CD4-positive, alpha-beta T cell treated with Interleukin-1 beta for 1 hour (primary cell): Measurements from ENCODE around the gene USP10.

ENCODE experiments used
- DNase-seq, 2 donors: peaks; one replicate each; pipeline ENCODE4 v3.0.0-alpha.2; 2020 to 2022

The USP10 gene

DNA sequence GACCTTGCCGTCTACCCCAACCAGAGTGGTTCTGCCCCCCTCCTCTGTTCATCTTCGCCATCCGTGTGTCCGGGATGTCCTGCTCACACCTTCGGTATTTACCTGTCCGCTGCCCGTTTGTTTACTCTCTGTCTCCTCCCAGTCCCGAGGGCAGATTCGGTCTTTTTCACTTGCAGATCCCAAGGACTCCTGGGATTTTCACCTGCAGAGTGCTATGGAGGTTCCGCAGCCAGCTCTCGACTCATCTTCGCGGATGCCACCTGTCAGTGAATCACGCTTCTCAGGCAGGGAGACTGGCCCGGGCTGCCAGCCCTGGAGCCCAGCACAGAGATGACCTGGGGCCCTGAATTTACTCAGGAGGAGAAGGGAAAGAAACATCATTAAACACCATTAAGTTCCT, 128.1 kb downstream of the USP10 start:
- DNase-seq = no peak

DNA sequence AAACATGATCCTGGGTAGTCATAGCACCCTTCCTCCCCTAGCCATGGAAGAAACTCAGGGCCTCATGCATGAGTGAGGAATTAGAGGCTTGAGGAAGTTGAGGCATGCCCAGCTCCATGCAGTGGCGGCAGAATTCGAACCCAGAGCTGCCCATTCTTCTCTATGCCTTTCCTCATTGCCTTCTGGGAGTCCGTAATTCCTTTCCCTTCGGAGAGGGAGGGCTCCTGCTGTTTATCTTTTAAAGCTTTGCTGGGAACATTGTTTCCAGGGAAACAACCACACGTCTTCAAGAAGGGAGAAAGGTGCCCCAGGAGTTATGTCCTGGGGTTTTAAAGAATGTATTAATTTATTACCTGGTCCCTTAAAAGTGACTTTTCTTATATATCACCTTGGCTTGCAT, 128.5 kb downstream of the USP10 start:
- DNase-seq = no peak
